CD4-positive, alpha-beta T cell treated with Interleukin-2 at 100 ng/mL for 4 hours (primary cell): ENCODE results near the gene PPP1R3G.

Experiments used
- DNase-seq: peaks from one replicate; pipeline ENCODE4 v3.0.0-alpha.2; 2020; ENCODE audit warnings: low spot score

The PPP1R3G gene

DNA sequence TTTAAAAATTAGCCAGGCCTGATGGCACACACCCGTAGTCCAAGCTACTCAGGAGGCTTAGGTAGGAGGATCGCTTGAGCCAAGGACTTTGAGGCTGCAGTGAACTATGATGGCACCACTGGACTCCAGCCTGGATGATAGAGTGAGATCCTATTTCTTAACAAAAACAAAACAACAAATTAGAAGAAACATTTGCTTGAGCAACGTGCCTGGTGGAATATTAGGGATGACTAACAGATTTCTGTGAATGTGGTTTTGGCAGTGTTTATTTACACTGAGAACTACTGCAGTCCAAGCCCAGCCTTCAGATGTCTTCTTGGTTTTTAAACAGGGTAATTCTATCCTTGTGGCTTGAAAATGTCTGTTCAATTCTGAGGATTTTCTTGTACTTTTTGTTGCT, 9.2 kb downstream of the PPP1R3G start:
- DNase-seq = no peak

DNA sequence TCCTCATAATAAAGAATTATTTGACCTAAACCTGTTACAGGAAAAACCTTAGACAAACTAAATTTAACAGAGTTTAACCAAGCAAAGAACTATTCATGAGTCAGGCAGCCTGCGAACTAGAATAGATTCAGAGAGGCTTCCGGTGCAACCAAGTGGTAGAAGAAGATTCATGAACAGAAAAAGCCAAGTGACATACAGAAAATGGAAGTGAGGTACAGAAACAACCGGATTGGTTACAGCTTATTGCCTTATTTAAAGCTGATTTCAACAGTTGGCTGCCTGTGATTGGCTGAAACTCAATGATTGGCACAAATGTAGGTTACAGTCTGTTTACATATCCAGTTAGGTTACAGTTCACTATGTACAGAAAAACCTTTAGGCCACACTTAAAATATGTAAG, 10.1 kb downstream of the PPP1R3G start:
- DNase-seq = no peak

GRCh38 chr6:5096482-5096881, 11.3 kb downstream of the PPP1R3G start:
- no peak for DNase-seq

- no peak for DNase-seq
Observed at GRCh38 chr6:5098501-5099270, 13.5 kb downstream of the PPP1R3G start.

DNA sequence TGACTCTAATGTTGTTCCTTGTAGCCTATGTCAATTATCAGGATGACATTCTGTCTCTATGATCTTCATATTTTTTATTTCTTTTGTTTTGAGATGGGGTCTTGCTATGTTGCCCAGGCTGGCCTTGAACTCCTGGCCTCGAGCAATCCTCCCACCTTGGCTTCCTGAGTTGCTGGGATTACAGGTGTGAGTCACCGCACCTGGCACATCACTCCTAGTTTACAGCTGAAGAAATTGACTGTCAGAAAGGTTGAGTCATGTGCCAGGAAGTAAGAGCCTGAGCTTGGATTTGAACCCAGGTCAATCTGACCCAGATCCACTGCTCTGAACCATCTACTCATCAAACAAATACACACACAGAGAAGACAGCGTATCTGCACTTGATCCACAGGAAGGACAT, 14.4 kb downstream of the PPP1R3G start:
- no peak for DNase-seq

- no peak for DNase-seq
Observed at GRCh38 chr6:5100806-5101205, 15.7 kb downstream of the PPP1R3G start.

GRCh38 chr6:5102267-5102970, 17.3 kb downstream of the PPP1R3G start:
- DNase-seq = no peak

GRCh38 chr6:5103250-5103649, 18.1 kb downstream of the PPP1R3G start:
- no peak for DNase-seq

DNA sequence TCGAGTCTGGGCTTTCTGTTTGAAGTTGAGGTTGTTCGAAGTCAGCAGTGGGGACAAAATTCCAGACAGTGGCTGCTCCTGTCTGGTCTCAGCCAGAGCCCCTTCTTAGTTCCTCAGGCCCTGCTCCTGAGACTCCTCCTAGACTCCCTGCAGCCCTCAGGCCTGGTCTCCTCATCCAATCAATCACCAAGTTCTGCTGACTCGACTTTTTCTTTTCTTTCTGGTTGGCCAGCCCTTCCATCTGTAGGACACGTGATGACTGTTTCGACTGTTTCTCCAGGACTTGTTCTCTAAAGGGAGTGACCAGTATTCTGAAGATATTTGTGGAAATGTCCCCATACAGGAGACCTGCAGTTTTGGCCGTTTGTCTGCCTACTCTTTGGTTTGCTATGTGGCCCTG, 19.5 kb downstream of the PPP1R3G start:
- no peak for DNase-seq

DNA sequence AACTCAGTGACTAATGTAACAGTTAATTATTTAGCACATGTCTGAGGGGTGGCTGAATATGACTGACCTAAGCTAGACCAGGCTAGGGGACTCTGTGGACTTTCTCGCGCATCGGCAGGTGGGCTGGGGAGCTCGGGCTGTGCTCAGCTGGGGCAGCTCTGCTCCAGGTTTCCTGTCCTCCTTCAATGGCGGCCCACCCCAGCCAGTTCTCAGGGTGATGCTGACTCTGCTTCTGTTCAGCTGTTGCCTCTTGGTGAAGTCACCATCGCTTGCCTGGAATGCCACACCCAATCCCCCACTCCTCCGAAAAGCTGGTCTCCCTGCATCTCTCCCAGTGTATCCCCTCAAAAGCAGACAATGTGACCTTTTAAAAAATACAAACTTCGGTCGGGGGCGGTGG, 20.0 kb downstream of the PPP1R3G start:
- DNase-seq = no peak

DNA sequence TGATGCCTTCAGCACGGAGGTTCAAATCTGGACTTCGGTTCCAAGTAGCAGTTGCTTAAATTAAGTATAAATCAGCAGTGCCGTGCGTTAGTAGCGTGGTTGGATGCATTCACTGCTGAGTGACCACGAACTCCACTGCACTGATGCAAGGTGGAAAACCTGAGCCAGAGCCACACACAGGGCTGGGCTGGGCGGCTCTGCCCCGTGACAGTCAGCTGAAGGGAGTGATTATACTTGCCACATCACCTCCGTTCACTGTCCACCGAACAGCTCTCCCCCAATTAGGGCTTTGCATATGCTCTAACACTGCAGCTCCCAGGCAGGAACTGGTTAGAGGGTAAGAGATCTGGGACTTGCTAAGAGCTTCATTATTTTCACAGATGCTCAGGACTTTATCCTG, 22.2 kb downstream of the PPP1R3G start:
- DNase-seq = no peak

- DNase-seq = no peak
Observed at GRCh38 chr6:5108068-5108467, 22.9 kb downstream of the PPP1R3G start.

DNA sequence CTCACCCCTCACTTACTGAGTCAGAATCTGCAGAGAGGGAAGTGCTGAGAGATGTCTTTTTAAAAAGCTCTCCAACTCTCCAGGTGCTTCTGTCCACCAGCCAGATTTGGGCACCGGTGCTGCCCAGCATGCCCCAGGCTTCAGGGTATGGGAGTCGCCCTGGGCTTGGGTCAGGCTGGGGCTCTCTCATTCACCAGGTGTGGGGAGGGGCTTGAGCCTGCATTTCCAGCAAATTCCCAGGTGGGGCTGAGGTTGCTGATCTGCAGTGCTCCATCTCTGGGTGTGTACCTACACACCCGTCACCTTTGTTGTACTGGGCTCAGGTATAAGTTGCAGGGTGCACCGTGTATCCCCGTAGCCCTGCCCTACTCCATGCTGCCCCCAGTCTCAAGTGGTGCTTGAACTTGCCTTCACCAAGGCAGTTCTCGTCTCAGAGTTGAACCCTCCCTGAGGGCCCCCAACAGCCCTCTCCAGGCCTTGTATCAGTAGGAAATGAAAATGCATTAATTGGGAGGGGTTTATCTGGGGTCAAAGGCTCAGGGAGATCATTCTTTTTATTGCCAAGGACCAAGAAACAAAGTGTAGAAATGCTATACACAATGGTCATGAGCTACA, 23.5 kb downstream of the PPP1R3G start:
- DNase-seq = no peak

DNA sequence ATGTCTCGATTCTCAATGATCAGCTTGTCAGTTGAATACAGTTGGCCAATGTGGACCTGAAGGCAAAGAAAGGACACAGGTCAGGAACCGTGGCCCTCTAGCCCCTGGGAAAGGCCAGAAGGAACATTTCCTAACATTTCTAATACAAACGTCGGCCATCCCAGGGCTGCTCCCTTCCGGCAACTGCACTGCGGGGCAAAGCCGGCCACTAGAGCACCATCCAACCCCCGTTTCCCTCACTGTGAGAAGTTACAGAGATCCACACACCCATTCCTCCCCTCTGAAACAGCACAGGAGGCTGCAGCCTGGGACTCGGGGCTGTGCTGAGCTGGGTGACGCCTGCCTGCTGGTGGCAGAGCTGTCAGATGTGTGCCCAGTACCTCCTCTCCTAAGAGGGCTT, 24.3 kb downstream of the PPP1R3G start:
- no peak for DNase-seq

DNA sequence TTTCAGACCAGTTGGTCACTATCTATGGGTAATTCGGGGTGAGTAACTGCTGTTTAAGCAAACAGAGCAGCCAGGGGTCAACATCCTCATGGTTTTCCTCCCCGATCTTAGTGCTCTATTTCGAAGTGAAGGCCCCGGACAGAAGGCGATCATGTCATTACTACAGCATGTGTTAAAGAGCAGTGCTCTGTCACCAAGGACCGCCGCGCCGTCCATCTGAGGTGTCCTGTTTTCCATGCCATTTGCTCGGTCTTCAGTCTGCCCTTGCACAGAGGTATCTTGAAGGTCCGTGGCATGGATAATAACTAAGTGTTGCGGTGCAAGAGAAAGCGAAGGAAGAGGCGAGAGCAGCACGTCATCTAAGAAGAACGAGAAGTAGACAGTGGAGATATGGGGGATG, 25.1 kb downstream of the PPP1R3G start:
- DNase-seq = no peak

- no peak for DNase-seq
Observed at GRCh38 chr6:5111626-5112025, 26.5 kb downstream of the PPP1R3G start.

DNA sequence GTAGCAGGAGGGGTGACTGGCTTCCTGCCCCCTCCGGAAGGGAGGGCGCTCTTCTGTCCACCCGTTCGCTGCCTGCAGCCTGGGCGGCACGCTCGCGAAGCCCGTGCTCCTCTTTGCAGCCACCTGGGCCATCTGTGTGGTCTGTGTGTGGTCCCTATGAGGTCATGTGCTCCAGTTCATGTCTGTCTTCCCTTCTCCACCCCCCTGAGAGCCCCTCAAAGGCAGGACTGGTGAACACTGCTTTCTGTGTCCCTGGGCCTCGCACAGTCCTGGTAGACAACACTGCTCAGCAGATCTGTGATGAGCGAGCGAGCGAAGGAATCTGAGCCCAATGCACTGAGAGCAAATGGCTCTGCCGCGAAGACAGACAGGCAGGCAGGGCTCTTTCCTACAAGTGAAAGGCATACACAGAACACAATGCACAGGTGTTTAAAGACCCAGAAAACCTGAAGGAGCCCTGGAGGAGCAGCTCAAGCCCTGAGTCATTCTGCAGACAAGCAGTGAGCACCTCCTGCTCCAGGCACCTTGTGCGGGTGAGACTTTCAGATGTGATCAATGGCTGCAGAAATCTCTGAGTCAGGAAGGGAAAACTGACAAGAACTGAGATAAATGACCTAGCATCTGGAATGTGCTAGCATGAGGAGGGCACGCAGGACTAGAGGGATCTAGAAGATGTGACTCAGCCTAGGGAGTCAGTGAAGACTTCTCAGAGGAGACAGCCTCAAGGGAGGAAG, 27.1 kb downstream of the PPP1R3G start:
- DNase-seq = no peak

DNA sequence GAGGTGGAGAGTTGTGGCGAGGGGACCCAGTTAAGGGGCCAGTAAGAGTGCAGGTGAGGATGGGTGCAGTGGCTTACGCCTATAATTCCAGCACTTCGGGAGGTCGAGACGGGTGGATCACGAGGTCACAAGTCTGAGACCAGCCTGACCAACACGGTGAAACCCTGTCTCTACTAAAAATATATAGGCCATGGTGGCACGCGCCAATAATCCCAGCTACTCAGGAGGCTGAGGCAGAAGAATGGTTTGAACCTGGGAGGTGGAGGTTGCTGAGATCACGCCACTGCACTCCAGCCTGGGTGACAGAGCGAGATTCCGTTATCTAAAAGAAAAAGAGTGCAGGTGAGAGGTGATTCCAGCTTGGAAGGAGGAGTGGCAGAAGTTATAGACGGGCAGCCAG, 28.0 kb downstream of the PPP1R3G start:
- DNase-seq = no peak

GRCh38 chr6:5115168-5115567, 30.0 kb downstream of the PPP1R3G start:
- DNase-seq = no peak

DNA sequence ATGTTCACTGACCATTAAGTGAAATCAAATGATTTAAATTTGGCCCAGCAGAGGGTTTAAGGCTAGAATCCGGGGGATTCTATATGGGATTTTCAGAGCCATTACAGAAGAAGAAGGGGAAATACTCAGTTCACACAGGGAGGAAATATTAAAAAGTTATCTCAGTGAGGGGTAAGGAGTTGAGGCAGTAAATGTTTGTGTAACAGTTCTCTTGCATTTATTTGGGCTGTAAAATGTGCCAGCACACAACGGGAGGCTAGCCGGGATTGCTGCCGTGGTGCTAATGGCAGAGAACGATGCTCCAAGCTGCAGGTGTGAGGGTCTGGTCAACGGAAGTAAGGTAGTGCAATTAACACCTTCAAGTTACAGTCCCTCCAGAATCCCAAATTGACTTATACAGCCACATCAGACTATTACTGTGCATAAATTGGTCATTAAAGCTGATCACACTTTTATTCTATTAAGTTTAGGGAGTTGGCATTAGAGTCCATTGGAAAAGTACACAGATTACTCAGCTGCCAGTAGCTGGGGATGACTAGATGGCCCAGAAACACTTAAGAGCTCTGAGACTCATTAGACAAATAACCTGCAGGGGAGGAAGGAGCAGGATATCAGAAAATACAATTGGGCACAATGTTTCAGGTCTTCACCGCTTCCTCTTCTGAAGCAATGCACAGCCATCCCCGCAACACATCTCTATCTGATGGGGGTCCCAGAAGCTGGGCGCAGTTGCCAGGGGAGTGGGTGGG, 31.3 kb downstream of the PPP1R3G start:
- DNase-seq = no peak

DNA sequence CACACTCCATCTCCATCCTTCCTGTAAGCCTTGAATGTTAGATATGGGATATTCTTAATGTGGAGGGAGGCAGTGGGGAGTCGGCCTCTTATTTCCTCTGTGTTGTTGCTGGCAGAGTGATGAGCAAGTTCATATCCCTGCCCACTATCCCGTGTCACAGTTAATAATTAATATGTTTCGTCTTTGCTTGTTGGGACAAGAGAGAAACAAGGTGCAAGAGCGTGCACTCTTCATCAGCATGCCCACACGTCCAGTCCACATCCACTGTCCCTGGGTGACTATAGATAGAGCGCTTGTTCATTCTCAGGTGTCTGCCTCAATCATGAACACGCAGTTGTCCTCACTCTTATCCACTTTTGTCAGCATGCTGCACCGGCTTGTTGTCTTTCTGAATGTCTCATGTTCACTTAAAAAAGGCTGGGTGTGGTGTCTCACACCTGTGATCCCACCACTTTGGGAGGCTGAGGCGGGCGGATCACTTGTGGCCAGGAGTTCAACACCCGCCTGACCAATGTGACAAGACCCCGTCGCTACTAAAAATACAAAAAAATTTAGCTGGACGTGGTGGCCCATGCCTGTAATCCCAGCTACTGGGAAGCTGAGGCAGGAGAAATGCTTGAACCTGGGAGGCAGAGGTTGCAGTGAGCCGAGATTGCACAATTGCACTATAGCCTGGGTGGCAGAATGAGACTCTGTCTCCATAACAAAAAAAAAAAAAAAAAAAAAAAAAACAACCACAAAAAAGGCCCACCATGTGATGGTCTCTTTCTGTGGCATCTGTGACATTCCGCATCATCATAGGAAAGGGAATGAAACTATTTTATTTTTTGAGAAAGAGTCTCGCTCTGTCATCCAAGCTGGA, 34.2 kb downstream of the PPP1R3G start:
- no peak for DNase-seq
